HG03460 (cell line): ENCODE measurements around the gene ZNF688.
"Not testable (repeated sequence)": the region's sequence is repeated elsewhere in the genome, so short reads cannot be mapped to it uniquely, and the experiment has no call there.

Source experiments
- ATAC-seq: cut with Tn5 transposase; IDR thresholded peaks from one replicate; pipeline ENCODE4 v1.9.1; 2021; ENCODE audit not compliant: unreplicated experiment

Gene ZNF688

DNA sequence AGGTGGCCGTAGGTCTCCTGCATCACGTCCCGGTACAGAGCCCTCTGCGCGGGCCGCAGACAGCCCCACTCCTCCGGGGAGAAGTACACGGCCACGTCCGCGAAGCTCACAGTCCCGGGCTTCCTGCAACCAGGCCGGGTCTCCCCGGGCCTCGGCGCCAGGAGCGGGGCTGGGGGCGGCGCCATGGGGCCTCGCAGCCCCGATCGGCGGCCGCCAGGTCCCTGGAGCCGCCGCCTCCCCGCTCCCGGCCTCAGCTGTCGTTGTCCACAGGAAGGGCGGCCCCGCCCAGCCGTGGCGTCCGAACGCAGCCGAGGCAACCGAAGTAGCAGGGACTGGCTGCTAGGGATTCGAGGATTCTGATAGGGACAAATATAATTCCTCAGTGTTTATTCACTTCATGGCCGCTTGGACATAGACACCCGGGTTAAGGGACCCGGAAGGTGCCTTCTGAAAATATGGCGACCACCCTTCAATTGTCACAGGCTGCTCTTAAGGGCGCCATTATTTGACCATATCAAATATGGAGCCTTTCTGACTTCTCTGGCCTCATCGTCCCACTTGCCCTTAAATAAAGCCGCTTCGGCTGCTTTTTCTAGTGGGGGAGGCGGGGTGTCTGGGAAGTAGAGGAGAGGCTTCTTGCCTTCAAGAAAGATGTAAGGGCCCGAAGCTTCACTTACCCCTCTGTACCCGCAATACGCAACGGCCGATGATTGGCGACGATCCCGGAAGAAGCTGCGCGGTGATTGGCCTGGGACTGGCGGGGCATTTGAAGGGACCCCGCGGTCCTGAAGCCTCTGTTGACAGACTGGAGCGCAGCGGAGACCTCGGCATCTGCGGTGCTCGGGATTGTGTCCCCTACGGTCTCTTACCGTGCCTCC, at the start of gene ZNF688:
Gene ZNF688, minus strand, starts transcription at position 270 of the 878 bp plus-strand sequence. Its CDS starts 85 bp downstream, at position 185.
- peak; percentile 77 for ATAC-seq

DNA sequence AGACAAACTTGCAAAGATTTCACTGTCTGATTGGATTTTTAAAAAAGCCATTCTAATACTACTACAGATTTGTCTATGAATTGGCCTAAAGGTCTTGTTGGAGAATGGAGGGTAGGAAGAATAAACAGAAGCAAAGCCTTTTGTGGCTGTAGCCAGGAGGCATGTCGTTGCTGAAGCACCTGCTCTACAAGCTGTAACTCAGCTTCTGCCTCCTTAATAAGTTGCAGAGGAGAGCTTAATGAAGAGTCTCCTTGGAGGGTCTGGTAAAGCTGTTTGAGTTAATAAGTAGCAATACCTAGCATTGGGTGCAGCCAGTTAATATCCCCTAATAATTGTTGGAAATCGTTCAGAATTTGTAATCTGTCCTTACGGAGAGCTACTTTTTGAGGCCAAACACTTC, 48.7 kb upstream of the ZNF688 start:
- no peak for ATAC-seq

DNA sequence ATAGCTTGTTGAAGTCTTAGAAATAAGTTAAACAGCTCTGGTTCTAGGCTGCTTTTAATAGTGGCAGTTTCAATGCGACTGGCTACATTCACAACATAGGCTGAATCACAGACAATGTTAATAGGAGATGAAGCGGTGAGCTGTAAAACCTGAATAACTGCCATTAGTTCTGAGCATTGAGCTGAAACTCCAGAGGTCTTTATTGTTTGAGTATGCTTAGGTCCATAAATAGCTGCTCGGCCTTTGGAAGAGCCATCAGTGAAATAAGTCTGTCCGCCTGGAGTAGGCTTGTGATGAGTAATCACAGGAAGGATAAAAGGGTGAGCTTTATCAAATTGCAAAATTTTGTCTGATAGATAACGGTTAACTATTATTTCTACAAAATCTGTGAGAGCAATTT, 48.1 kb upstream of the ZNF688 start:
- ATAC-seq = no peak

DNA sequence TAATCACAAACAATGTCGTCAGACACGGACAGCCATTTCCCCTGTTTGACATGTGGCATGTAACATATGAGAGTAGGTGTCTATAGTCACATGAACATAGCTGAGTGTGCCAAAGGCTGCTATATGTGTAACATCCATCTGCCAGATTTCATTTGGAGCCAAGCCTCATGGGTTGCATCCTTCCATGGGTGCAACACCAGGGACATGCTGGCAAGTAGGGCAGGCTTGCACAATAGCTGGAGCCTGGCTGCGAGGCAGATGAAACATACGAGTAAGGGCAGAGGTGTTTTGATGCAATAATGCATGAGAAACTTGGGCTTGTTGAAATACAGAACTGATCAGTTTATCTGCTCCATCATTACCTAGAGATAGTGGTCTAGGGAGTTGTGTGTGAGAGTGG, 47.7 kb upstream of the ZNF688 start:
- ATAC-seq = no peak

DNA sequence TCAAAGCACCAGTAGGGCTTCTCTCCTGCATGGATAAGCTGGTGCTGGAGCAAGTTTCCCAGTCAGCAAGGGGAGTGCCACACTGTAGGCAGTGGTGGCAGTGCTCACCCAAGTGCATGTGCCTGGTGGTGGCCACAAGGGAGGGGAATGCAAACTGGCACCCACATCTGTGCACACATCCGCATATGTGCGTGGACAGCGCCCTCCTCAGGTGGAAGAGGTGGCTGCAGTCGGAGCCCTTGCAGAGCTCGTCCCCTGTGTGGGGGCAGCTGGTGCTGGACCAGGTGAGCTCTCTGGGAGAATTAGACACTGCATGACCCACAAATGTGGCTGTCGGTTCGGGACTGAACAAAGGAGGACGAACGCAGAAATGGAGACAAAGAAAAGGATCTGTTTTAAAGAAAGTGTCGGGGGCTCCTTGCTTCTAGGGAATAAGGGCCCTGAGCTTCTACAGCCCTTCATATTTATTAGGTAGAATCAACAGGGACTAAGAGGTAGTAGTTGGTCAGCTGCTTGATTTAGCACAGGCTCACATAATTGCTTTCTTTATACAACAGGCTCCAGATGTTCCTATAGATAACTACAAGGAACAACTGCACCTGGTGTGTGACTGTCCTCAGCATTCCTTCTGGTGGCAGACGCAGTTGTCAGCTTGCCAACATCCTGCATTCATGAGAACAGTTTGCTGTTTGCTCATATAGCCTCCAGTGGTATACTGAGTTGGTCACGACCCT, 44.0 kb upstream of the ZNF688 start:
- ATAC-seq = no peak

DNA sequence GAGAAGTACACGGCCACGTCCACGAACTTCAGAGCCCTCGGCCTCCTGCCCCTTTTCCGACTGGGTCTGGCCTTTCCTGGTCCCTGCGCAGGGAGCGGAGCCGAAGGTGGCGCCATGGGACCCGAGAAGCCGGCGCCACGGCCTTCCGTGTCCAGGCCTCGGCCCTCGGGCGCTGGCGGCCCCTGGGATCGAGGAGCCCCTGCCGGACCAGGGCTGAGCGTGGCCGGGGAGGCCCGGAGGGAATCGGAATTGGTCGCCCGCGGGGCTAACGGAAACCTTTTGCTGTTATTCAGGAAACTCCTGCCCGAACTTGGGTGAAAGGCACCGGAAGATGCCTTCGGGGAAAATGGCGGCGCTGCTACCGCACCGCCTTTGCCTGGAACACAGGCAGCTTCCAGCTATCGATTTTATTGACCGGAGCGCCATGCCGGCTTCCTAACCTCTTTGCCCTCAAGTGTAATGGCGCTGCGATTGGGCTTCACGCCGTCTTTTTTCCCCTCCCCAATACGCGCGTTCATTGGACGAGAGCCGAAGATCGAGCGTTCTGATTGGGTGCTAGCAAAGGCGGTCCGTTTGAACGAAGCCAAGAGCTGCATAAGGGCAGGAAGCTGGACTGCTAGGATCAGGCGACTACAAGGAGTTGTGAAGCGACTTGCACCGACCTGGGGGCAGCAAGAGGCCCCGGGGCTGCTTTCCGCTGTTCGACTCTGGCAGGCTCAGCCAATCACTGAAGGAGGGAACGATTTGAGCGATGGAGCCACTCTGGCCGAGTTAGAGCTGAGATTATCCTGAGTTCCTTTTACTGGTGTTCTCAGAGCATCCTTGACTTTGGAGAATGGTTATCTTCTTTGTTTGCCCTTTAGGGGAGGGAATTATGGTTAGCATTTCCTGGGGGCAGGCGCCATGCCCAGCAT, 38.7 kb upstream of the ZNF688 start, which contains the start of gene ZNF689:
Gene ZNF689, minus strand, starts transcription at position 464 of the 914 bp plus-strand sequence. Its CDS starts 348 bp downstream, at position 116.
- ATAC-seq = peak; percentile 85

DNA sequence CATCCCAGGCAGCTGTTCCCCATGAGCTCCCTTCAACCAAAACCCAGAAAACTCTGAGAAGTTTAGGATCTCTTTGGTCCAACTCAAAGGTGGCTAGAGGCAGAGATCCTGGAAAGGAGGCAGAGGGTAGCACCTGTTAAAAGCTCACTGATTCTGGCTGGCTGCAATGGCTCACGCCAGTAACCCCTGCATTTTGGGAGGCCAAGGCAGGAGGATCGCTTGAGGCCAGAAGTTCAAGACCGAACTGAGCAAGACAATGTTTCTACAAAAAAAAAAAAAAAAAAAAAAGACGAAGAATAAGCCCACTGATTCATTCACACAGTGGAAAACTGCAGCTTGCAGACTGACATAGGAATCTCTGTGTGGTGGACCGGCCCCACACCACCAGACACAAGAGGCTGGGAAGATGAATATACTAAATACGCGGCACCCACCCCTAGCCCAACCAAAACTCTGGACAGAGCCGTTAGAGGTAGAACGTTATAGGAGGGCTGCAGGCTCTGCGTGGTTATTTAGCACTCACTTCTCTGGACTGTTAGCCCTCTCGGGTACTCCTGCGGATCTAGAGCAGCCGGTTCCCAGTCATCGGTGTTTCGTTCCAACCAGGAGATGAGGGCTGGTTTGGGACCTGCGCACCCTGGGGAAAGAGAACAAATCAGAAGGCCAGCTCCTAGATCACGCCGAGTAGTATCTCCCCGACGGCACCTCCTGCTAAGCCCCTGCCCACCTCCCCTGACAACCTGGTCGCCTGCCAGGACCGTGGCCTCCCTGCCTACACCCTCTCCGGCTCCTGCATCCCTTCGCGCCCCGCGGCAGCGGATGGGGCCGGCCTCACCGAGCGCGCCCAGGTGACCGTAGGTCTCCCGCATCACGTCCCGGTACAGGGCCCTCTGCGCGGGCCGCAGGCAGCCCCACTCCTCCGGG, 37.8 kb upstream of the ZNF688 start:
- ATAC-seq = peak; percentile 41

DNA sequence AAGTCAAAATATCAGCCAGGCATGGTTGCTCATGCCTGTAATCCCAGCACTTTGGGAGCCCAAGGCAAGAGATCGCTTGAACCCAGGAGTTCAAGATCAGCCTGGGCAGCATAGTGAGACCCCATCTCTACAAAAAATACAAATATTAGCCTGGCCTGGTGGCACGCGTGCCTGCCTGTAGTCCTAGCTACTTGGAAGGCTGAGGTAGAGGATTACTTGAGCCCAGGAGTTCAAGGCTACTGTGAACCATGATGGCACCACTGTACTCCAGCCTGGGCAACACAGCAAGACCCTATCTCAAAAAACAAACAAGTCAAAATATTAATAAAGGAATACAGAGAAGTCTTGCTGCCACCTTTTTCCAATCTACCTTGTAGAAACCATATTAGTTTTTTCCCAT, 34.5 kb upstream of the ZNF688 start:
- no peak for ATAC-seq

DNA sequence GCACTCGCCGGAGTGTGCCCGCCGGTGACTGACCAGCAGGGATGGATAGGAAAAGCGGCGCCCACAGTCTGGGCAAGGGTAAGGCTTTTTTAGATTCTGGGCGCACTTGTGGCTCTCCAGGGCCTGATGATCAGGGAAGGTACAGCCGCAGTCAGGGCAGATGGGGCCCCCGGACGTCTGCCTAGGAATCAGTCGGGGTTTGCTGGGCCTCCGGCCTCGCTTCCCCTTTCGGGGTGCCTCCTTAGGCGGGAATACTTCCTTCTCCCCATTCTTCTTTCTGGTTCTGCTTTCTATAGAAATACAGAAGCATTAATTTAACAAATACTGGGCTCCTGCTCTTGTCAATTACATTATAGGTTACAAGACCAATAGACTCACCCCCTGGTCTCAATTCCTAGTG, 33.6 kb upstream of the ZNF688 start:
- ATAC-seq = no peak

DNA sequence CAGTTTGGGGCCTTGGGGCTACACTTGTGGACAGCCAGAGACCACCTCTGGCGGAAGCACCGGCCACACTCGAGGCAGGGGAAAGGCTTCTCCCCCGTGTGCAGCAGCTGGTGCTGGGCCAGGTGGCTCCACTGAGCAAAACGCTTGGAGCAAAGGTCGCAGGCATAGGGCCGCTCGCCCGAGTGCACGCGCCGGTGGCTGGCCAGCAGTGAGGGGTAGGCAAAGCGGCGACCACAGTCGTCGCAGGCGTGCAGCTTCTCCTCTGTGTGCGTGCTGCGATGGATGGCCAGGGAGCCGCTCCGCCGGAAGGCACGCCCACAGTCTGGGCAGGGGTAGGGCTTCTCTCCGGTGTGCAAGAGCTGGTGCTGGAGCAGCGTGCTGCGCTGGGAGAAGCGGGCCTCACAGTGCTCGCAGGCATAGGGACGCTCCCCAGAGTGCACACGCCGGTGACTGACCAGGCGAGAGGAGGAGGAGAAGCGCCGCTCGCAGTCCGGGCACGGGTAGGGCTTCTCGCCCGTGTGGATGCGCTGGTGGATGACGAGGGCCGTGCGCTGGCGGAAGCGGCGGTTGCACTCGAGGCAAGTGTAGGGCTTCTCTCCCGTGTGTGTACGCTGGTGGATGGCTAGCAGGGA, 32.9 kb upstream of the ZNF688 start:
- ATAC-seq = no peak

DNA sequence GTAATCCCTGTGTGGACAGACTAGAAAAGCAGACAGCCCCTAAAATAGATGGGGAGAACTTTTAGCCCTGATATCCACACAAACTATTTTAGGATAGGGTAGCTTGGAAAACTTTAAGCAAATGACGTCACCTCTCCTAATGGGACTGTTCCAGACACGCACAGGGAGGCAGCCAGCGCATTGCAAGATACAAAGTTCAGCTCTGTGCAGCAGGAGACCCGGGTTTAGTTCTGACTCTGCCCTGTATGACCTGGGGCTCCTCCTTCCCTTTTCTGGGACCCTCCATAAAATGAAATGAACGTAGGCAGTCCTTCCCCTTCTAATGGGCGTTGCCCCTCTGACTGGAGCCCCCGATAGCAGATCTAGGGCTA, 32.4 kb upstream of the ZNF688 start:
- no peak for ATAC-seq

DNA sequence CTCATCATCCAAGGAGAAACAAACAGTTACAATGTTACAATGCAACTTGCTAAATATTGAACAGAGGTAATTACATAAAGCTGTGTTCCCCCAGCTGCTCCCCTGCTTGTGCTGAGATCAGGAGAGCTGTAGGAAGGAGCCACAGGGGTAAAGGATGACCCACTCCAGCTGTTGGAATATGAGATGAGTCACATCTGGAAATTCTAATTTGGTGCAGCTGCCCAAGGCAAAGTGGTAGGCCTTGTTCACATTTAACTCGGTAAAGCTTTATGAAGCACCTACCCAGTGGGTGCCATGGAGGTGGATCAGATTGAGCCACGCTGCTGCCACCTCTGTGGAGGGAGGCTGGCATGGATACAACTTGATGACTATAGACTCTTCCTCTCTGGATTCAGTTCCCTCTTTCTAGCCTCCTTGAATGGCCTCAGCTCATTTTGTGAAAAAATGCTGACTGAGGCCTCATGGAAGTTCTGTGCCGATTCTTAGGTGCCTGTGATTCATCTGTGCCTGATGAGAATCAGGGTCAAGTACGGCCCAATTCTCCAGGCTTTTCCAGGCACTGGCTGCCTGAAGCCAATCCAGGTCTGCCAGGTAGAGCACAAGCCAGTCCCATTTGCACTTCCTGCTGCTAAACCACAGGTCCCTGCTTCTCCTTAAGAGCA, 31.2 kb upstream of the ZNF688 start:
- ATAC-seq = no peak

DNA sequence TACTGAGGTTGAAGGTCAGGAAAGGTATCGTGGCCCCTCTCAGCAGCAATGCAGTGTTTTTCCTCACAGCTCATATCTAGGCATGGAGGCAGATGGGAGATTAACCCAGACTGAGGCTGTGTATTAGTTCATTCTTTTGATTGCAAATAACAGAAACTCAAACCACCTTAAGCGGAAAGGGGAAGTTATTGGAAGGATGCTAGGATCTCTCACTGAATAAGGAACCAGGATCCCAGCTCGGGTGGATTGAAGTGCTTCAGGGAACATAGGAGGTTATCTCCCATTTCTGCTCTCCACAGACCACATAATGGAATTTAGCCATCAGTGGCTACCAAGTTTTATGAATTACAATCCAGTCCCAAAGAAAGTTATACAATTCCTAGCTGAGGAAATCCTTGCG, 30.5 kb upstream of the ZNF688 start:
- no peak for ATAC-seq

DNA sequence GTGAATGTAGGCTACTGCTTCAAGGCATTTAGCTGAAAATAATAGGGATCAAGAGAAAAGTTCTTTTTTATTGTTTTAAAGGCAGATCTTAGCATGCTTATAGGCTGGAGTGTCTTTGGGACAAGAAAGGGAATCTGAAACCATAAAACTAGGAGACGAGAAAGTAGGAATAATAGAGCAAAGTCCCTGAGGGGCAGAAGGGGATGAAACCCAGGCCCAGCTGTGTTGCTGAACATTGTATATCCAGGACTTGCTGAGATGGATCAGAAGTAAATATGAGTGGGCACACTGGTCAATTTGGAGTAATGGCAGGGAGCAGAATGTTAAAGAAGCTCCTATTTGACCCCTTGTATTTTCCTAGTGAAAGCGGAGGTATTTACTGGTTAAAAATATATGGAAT, 29.4 kb upstream of the ZNF688 start:
- no peak for ATAC-seq

DNA sequence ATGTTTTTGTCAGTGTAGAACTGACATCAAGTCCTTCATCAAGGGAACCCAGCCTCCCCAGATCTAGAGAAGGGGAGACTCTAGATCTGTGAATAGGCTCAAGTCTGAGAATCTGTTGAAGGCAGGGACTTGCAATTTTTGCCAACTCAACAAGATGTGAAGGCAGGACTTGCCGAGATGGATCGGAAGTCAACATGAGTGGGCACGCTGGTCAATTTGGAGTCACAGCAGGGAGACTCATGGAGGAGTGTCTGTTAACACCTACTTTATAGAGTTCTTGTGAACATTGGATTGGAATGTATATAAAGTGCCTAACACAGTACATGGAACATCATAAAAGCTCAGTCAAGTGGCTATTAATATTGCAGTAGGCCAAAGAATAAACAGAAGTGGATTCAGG, 28.7 kb upstream of the ZNF688 start:
- no peak for ATAC-seq

DNA sequence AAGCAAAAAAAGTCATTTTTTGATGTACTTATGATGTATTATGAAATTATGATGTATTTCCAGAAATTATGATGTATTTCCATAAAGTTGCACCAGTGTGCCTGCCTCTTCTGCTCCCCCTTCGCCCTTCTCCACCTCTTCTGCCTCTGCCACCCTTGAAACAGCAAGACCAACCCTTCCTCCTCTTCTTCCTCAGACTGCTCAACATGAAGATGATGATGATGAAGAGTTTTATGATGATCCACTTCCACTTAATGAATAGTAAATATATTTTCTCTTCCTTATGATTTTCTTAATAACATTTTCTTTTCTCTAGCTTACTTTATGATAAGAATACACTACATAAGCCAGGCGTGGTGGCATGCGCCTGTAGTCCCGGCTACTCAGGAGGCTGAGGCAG, 21.4 kb upstream of the ZNF688 start:
- ATAC-seq = no peak

DNA sequence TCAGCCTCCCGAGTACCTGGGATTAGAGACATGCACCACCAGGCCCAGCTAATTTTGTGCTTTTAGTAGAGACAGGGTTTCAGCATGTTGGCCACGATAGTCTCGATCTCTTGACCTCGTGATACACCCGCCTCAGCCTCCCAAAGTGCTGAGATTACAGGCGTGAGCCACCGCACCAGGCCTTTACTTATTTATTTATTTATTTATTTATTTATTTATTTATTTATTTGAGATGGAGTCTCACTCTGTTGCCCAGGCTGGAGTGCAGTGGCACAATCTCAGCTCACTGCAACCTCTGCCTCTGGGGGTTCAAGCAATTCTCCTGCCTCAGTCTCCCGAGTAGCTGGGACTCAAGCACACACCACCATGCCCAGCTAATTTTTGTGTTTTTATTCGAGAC, 19.4 kb upstream of the ZNF688 start:
- ATAC-seq = not testable (repeated sequence)

DNA sequence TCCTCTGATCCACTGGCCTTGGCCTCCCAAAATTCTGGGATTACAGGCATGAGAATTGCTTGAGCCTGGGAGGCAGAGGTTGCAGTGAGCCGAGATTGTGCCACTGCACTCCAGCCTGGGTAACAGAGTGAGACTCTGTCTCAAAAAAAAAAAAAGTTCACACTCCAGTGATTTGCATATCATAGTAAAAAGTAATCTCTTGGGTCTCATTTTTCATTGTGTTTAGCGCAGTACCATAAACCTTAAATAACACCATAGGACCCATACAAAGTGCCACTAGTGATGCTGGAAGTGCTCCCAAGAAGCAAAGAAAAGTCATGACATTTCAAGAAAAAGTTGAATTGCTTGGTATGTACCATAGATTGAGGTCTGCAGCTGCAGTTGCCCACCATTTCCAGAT, 18.1 kb upstream of the ZNF688 start:
- ATAC-seq = not testable (repeated sequence)

DNA sequence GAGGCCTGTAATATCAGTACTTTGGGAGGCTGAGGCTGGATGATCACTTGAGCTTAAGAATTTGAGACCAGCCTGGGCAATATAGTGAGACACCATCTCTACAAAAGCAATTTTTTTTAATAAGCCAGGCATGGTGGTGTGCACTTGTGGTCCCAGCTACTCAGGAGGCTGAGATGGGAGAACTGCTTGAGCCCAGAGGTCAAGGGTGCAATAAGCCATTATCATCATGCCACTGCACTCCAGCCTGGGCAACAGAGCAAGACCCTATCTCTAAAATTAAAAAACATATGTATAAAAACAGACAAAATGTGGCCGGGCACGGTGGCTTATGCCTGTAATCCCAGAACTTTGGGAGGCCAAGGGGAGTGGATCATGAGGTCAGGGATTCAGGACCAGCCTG, 17.1 kb upstream of the ZNF688 start:
- no peak for ATAC-seq
